A673 (cell line): ENCODE measurements around the gene CD200R1L. TPM values are rescaled to one million over a fixed set of nuclear protein-coding genes. Genes with fewer than 3 reads are reported as not detected.

Experiments used
- Bru-seq: library from RNA; stranded (reverse); fragments of 400-500 nt; gene quantifications from one replicate; lab custom pipeline; 2021; lab: Mats Ljungman, UMichigan
- BruChase-seq, 2 experiments: library from RNA; stranded (reverse); fragments of 400-500 nt; gene quantifications; one replicate each; lab custom pipeline; 2021; lab: Mats Ljungman, UMichigan
- BruUV-seq: library from RNA; stranded (reverse); fragments of 400-500 nt; replicated peaks from 2 replicates; lab custom pipeline; 2021; lab: Mats Ljungman, UMichigan
- CTCF ChIA-PET: fragments of 300-600 bp; sonication (Branson Sonifier 250); formaldehyde crosslinking; loops from one replicate; lab custom pipeline; 2022; ENCODE audit warnings: antibody characterized with exemption; lab: Charles Lee
- POLR2A ChIA-PET: fragments of 300-600 bp; sonication (Branson Sonifier 250); formaldehyde crosslinking; loops from one replicate; lab custom pipeline; 2022; ENCODE audit warnings: antibody characterized with exemption; ENCODE audit not compliant: low non-redundant PET; lab: Charles Lee
- DNase-seq: peaks from one replicate; pipeline ENCODE4 v3.0.0-alpha.2; 2015; ENCODE audit warnings: low spot score
- H3K27ac ChIP-seq: fragments of 200-600 bp; sonication (generic); 2 replicates; pipeline ENCODE4 v1.5.1; 2016; ENCODE audit warnings: mixed run types, low read depth, mild to moderate bottlenecking, mixed read lengths, antibody characterized with exemption, low read length; ENCODE audit not compliant: poor library complexity, severe bottlenecking
- H3K27me3 ChIP-seq: fragments of 200-600 bp; sonication (generic); replicated peaks from 2 replicates; pipeline ENCODE4 v1.6.1; 2017; ENCODE audit warnings: mixed run types, low read depth, mild to moderate bottlenecking, mixed read lengths, antibody characterized with exemption, low read length; ENCODE audit not compliant: insufficient read depth, poor library complexity
- H3K36me3 ChIP-seq: fragments of 200-600 bp; sonication (generic); 2 replicates; pipeline ENCODE4 v1.6.1; 2016; ENCODE audit warnings: mixed run types, mild to moderate bottlenecking, mixed read lengths, antibody characterized with exemption, low read length; ENCODE audit not compliant: insufficient read depth, poor library complexity, severe bottlenecking
- H3K4me1 ChIP-seq: fragments of 200-600 bp; sonication (generic); 2 replicates; pipeline ENCODE4 v1.6.1; 2017; ENCODE audit warnings: mixed run types, mild to moderate bottlenecking, mixed read lengths, antibody characterized with exemption, low read length; ENCODE audit not compliant: insufficient read depth, poor library complexity, severe bottlenecking
- H3K4me3 ChIP-seq: fragments of 200-600 bp; sonication (generic); 2 replicates; pipeline ENCODE4 v1.5.1; 2016; ENCODE audit warnings: low read depth, mixed run types, mild to moderate bottlenecking, mixed read lengths, low read length; ENCODE audit not compliant: poor library complexity, severe bottlenecking
- H3K9me3 ChIP-seq: fragments of 200-600 bp; sonication (generic); 2 replicates; pipeline ENCODE4 v1.6.1; 2016; ENCODE audit warnings: mixed run types, low read depth, mild to moderate bottlenecking, mixed read lengths, antibody characterized with exemption, low read length; ENCODE audit not compliant: poor library complexity, severe bottlenecking
- EZH2 ChIP-seq: fragments of 200-600 bp; sonication (generic); IDR thresholded peaks from 2 replicates; pipeline ENCODE4 v1.6.1; 2017; ENCODE audit warnings: borderline replicate concordance, low read depth, mild to moderate bottlenecking, mixed read lengths, antibody characterized with exemption, low read length; ENCODE audit not compliant: poor library complexity, severe bottlenecking
- intact Hi-C: fragments of 100-400 bp; cut with micrococcal nuclease; formaldehyde crosslinking; loops from one replicate; pipeline ENCODE4 v1.10.0; 2022; ENCODE audit not compliant: unreplicated experiment
- long read RNA-seq: library from polyadenylated mRNA; stranded (forward); transcript quantifications from one replicate; pipeline ENCODE4 v2.0.0, GENCODE V29; 2022
- total RNA-seq: library from RNA; stranded (reverse); gene quantifications from 2 replicates; pipeline ENCODE4 v1.2.3, GENCODE V29; 2021
- TF ChIP-seq, protein P1 (sequence below): fragments of 300-800, 200-600 bp; sonication (generic); conservative IDR thresholded peaks from 2 replicates; pipeline ENCODE4 v1.5.1; 2017; ENCODE audit warnings: low read depth, mild to moderate bottlenecking, antibody characterized with exemption, low read length, moderate library complexity, mixed read lengths

The CD200R1L gene, protein sequence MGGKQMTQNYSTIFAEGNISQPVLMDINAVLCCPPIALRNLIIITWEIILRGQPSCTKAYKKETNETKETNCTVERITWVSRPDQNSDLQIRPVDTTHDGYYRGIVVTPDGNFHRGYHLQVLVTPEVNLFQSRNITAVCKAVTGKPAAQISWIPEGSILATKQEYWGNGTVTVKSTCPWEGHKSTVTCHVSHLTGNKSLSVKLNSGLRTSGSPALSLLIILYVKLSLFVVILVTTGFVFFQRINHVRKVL
- total RNA-seq (not detected in 2 replicates), Bru-seq, nascent RNA (not detected), BruChase-seq, experiment 1, labeled RNA remaining after a 2-hour chase (not detected), BruChase-seq, experiment 2, labeled RNA remaining after a 6-hour chase (percentile 7 among the genes with signal in this experiment)
- long read RNA-seq: 0 reads

DNA sequence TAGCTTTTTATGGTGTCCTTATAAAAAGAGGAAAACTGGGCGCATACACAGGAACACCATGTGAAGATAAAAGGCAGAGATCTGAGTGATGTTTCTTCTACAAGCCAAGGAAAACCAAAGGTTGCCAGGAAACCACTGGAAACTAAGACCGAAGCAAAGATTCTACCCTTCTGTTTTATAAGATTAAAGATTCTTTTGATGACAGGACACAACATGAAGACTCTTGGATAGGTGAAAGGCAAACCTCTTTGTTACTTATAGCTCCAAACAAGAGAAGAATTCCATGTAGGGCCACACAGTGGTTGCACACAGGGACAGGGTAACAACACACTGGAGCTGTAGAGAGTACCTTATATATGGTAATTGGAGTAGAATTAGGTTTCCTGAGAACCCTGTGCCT lies at the start of gene CD200R1L:
TSS of gene CD200R1L (minus strand) at position 101 of the 400 bp plus-strand sequence. CDS start 17,497 bp downstream, outside the sequence.
- Histone ChIP-seq H3K9me3 (no peaks in the 10 kb centered on the region), H3K27me3 (no peaks in the 10 kb centered on the region), H3K4me1 (no peaks in the 10 kb centered on the region), H3K27ac (no peak within 1 kb of the TSS), H3K4me3 (no peak within 1 kb of the TSS), H3K36me3 (no peaks in the 10 kb centered on the region)
- ChIA-PET CTCF (no interaction called here), POLR2A (no interaction called here)
- BruUV-seq: no TSS peak
- TF ChIP-seq, protein P1, sequence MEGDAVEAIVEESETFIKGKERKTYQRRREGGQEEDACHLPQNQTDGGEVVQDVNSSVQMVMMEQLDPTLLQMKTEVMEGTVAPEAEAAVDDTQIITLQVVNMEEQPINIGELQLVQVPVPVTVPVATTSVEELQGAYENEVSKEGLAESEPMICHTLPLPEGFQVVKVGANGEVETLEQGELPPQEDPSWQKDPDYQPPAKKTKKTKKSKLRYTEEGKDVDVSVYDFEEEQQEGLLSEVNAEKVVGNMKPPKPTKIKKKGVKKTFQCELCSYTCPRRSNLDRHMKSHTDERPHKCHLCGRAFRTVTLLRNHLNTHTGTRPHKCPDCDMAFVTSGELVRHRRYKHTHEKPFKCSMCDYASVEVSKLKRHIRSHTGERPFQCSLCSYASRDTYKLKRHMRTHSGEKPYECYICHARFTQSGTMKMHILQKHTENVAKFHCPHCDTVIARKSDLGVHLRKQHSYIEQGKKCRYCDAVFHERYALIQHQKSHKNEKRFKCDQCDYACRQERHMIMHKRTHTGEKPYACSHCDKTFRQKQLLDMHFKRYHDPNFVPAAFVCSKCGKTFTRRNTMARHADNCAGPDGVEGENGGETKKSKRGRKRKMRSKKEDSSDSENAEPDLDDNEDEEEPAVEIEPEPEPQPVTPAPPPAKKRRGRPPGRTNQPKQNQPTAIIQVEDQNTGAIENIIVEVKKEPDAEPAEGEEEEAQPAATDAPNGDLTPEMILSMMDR: no peak
- no peak for TF ChIP-seq EZH2
- intact Hi-C loops: no loop called here
- DNase-seq: no peak

DNA sequence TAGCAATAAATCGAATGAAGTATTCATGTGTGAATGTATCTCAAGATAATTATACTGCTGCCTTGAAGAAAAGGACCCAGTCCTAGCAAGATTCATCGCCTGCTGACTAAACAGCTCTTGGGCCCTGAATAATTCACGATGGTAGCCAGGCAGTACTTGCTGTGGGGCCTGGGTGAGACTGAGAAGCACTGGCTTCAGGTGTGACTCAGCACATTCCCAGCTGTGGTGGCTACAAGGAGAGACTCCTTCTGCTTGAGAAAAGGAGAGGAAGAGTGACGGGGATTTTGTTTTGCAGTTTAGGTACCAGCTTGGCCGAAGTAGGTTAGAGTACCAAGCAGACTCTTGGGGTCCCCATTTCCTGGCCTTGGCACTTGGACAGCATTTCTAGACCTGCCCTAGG lies 47.6 kb upstream of the CD200R1L start:
- TF ChIP-seq, protein P1: no peak
- no peak for TF ChIP-seq EZH2
- intact Hi-C loops: no loop called here
- Histone ChIP-seq H3K4me1 (no peaks in the 10 kb centered on the region), H3K27me3 (no peaks in the 10 kb centered on the region), H3K27ac (no peak overlapping the region), H3K9me3 (no peaks in the 10 kb centered on the region), H3K36me3 (no peaks in the 10 kb centered on the region), H3K4me3 (no peak overlapping the region)
- ChIA-PET CTCF (no interaction called here), POLR2A (no interaction called here)
- DNase-seq: peak; percentile 1
- BruUV-seq: no TSS peak

DNA sequence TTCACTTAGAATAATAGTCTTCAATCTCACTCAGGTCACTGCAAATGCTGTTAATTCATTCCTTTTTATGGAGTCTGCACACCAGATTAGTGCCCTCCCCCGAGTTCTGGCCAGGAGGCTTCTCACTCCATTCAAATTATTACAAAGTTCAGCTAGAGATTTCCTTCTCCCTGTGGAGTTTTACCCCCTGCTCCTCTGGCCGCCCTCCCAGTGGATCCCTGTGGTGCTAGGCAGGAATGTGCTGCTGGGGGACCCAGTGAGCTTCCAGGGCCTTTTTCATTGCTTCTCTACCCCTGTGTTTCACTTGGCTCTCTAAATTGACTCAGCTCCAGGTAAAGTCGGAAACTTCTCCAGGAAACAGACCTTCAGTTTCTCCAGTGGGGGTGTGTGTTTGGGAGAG lies 42.7 kb upstream of the CD200R1L start:
- Histone ChIP-seq H3K27me3 (no peaks in the 10 kb centered on the region), H3K4me1 (no peaks in the 10 kb centered on the region), H3K27ac (no peak overlapping the region), H3K9me3 (no peaks in the 10 kb centered on the region), H3K4me3 (no peak overlapping the region), H3K36me3 (no peaks in the 10 kb centered on the region)
- no TSS peak for BruUV-seq
- TF ChIP-seq, protein P1: no peak
- TF ChIP-seq EZH2: no peak
- ChIA-PET CTCF (no interaction called here), POLR2A (no interaction called here)
- intact Hi-C loops: no loop called here
- DNase-seq: peak; percentile 11
